HL-60 (cell line): ENCODE measurements around the gene FERMT3.

Experiments used
- GABPA ChIP-seq: IDR thresholded peaks from 2 replicates; pipeline ENCODE4 v1.6.1; 2012; ENCODE audit warnings: low read depth
- POLR2AphosphoS5 ChIP-seq: IDR thresholded peaks from 2 replicates; pipeline ENCODE4 v1.6.1; 2012; ENCODE audit warnings: low read depth
- TF ChIP-seq, protein P1 (sequence below): IDR thresholded peaks from one replicate; pipeline ENCODE4 v1.5.1; 2011; ENCODE audit warnings: low read length, control low read depth, inconsistent platforms; ENCODE audit not compliant: insufficient read depth

DNA sequence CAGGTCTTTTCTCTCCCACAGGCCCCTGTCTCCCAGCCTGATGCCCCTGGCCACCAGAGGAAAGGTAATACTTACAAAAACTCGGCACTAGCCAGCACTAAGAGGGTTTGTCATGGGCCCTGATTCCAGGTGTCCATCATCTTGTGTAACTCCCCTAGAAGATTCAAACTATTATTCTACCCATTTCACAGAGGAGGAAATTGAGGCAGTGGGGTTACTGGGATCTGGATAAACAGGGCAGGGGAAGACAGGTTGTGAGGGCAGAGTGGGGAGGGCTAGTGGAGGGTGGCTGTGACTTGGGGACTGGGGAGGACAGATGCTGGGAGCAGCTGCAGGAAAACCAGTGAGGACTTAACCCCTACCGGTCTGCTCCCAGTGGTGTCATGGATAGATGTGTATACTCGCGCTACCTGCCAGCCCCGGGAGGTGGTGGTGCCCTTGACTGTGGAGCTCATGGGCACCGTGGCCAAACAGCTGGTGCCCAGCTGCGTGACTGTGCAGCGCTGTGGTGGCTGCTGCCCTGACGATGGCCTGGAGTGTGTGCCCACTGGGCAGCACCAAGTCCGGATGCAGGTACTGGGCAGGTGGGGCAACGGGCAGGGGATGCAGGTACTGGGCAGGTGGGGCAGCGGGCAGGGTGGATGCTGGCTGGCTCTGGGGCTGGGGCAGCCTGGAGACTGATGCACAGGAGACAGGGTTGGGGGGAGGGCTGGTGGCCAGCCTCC is 29.1 kb downstream of the FERMT3 start:
- TF ChIP-seq, protein P1, sequence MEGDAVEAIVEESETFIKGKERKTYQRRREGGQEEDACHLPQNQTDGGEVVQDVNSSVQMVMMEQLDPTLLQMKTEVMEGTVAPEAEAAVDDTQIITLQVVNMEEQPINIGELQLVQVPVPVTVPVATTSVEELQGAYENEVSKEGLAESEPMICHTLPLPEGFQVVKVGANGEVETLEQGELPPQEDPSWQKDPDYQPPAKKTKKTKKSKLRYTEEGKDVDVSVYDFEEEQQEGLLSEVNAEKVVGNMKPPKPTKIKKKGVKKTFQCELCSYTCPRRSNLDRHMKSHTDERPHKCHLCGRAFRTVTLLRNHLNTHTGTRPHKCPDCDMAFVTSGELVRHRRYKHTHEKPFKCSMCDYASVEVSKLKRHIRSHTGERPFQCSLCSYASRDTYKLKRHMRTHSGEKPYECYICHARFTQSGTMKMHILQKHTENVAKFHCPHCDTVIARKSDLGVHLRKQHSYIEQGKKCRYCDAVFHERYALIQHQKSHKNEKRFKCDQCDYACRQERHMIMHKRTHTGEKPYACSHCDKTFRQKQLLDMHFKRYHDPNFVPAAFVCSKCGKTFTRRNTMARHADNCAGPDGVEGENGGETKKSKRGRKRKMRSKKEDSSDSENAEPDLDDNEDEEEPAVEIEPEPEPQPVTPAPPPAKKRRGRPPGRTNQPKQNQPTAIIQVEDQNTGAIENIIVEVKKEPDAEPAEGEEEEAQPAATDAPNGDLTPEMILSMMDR = no peak
- TF ChIP-seq GABPA (no peak), POLR2AphosphoS5 (no peak)
